K562 (cell line): ENCODE results near the gene MYO10. TPM values are rescaled to one million over a fixed set of nuclear protein-coding genes. Genes with fewer than 3 reads are reported as not detected.
A peak's percentile ranks its signal among the peaks of the same experiment; 100 is the strongest.

ENCODE experiments used
- ATAC-seq: fragments of 200-7000 bp; cut with Tn5 transposase; 3 replicates; pipeline ENCODE4 v1.9.1; 2020; ENCODE audit warnings: moderate library complexity
- BruUV-seq: library from RNA; stranded (reverse); fragments of 400-500 nt; replicated peaks from 2 replicates; lab custom pipeline; 2021; lab: Mats Ljungman, UMichigan
- CTCF ChIA-PET: fragments of 300-600 bp; formaldehyde crosslinking; extraction: SDS; loops from one replicate; lab custom pipeline; 2021; ENCODE audit warnings: low intra/inter-chr PET ratio; lab: Yijun Ruan, JAX
- POLR2A ChIA-PET: fragments of 300-600, 350-650 bp; sonication (Branson Sonifier 250); formaldehyde crosslinking; extraction: SDS; loops from one replicate; lab custom pipeline; 2021; ENCODE audit warnings: antibody characterized with exemption, inconsistent platforms; lab: Yijun Ruan, JAX
- DNase-seq, 4 experiments: peaks; one replicate each; pipeline versions ENCODE4 v3.0.0 to v3.0.0-alpha.2; 2011 to 2018; ENCODE audit warnings: low spot score in 3 of 4, mixed read lengths in 3 of 4; ENCODE audit errors: extremely low read depth in 1 of 4
- FAIRE-seq: peaks from 2 replicates; lab custom pipeline; 2011; peaks lifted over from hg19 to GRCh38; lab: Jason Lieb, UNC
- H2AFZ ChIP-seq: 2 replicates; pipeline ENCODE4 v1.6.0; 2011; ENCODE audit warnings: low read depth, low read length, control low read depth, inconsistent platforms
- H3K27ac ChIP-seq: fragments of 200-600 bp; 3 replicates; pipeline ENCODE4 v1.8.0; 2011; ENCODE audit warnings: low read depth, mild to moderate bottlenecking, control low read depth, inconsistent platforms, low read length, moderate library complexity, mixed read lengths; ENCODE audit errors: extremely low read depth
- H3K27me3 ChIP-seq, 2 experiments: fragments of 300-600 bp in 1 of 2; 2 replicates in 1 of 2; 3 replicates in 1 of 2; pipeline versions ENCODE4 v1.6.0 to v1.8.0; 2011; ENCODE audit warnings: inconsistent platforms in 2 of 2, low read length in 2 of 2, mild to moderate bottlenecking in 1 of 2, mixed read lengths in 1 of 2, moderate library complexity in 1 of 2; ENCODE audit not compliant: control insufficient read depth in 2 of 2, insufficient read depth in 2 of 2
- H3K36me3 ChIP-seq: fragments of 300-600 bp; 3 replicates; pipeline ENCODE4 v1.8.0; 2011; ENCODE audit warnings: mild to moderate bottlenecking, low read length, inconsistent platforms; ENCODE audit not compliant: control insufficient read depth, insufficient read depth
- H3K4me1 ChIP-seq, 2 experiments: fragments of 200-600 bp in 1 of 2; replicated peaks in 1 of 2; 2 replicates in 1 of 2; 3 replicates in 1 of 2; pipeline versions ENCODE4 v1.5.1 to v1.8.0; 2011; ENCODE audit warnings: inconsistent platforms in 2 of 2, low read length in 2 of 2, mild to moderate bottlenecking in 1 of 2, mixed read lengths in 1 of 2, moderate library complexity in 1 of 2; ENCODE audit not compliant: control insufficient read depth in 2 of 2, insufficient read depth in 2 of 2
- H3K4me2 ChIP-seq: 2 replicates; pipeline ENCODE4 v1.6.1; 2011; ENCODE audit warnings: low read length, control low read depth, inconsistent platforms, mixed read lengths; ENCODE audit not compliant: insufficient read depth
- H3K4me3 ChIP-seq: fragments of 200-600 bp; sonication (generic), shearing (Covaris generic); 2 replicates; pipeline ENCODE4 v1.5.1; 2016; ENCODE audit warnings: control low read depth, inconsistent platforms
- H3K79me2 ChIP-seq: fragments of 200-600 bp; 3 replicates; pipeline ENCODE4 v1.8.0; 2011; ENCODE audit warnings: low read length, inconsistent platforms; ENCODE audit not compliant: control insufficient read depth, insufficient read depth
- H3K9ac ChIP-seq, 2 experiments: 2 replicates each; pipeline versions ENCODE4 v1.6.0 to v1.6.1; 2011; ENCODE audit warnings: low read depth in 2 of 2, low read length in 2 of 2, control low read depth in 1 of 2, inconsistent platforms in 1 of 2, mild to moderate bottlenecking in 1 of 2, mixed read lengths in 1 of 2; ENCODE audit not compliant: insufficient read depth in 1 of 2
- H3K9me1 ChIP-seq: one replicate; pipeline ENCODE4 v1.6.0; 2011; ENCODE audit warnings: inconsistent platforms, mild to moderate bottlenecking, low read length, moderate library complexity; ENCODE audit not compliant: control insufficient read depth, insufficient read depth
- H3K9me3 ChIP-seq: replicated peaks from 2 replicates; pipeline ENCODE4 v1.5.1; 2011; ENCODE audit warnings: low read depth, low read length, inconsistent platforms; ENCODE audit not compliant: control insufficient read depth, insufficient read depth
- H4K20me1 ChIP-seq: replicated peaks from 2 replicates; pipeline ENCODE4 v1.6.1; 2011; ENCODE audit warnings: low read length, inconsistent platforms, mixed read lengths; ENCODE audit not compliant: control insufficient read depth, insufficient read depth
- ARID2 ChIP-seq: fragments of 450-650 bp; IDR thresholded peaks from 2 replicates; pipeline ENCODE4 v1.6.1; 2017; ENCODE audit warnings: antibody characterized with exemption, mild to moderate bottlenecking
- ASH1L ChIP-seq: fragments of 450-650 bp; IDR thresholded peaks from 2 replicates; pipeline ENCODE4 v1.6.1; 2018; ENCODE audit warnings: borderline replicate concordance, mild to moderate bottlenecking, low read depth; ENCODE audit not compliant: partially characterized antibody
- CBFA2T2 ChIP-seq: fragments of 450-650 bp; conservative IDR thresholded peaks from 2 replicates; pipeline ENCODE4 v1.6.1; 2017; ENCODE audit warnings: mild to moderate bottlenecking
- KDM2B ChIP-seq: fragments of 250-450 bp; sonication (Bioruptor Pico); IDR thresholded peaks from 2 replicates; pipeline ENCODE4 v1.8.0; 2021; ENCODE audit warnings: mild to moderate bottlenecking, moderate library complexity
- RAD21 ChIP-seq, 2 experiments: fragments of 250-450 bp in 1 of 2; fragments of 450-650 bp in 1 of 2; sonication (Bioruptor Pico) in 1 of 2; formaldehyde crosslinking in 1 of 2; IDR thresholded peaks in 1 of 2; conservative IDR thresholded peaks in 1 of 2; 2 replicates each; pipeline versions ENCODE4 v1.4.0 to v1.8.0; 2020 to 2022; ENCODE audit warnings: mild to moderate bottlenecking in 2 of 2, moderate library complexity in 1 of 2
- RBM25 ChIP-seq: fragments of 200-400 bp; formaldehyde crosslinking; IDR thresholded peaks from 2 replicates; pipeline ENCODE4 v1.6.1; 2018; ENCODE audit warnings: low read length, low read depth, moderate library complexity; ENCODE audit not compliant: severe bottlenecking
- RNF2 ChIP-seq: sonication (generic); IDR thresholded peaks from 2 replicates; pipeline ENCODE4 v1.6.1; 2016
- ZFP36 ChIP-seq: fragments of 150-350 bp; IDR thresholded peaks from 2 replicates; pipeline ENCODE4 v1.6.1; 2018; ENCODE audit warnings: low read length, low read depth; ENCODE audit not compliant: partially characterized antibody
- ZNF146 ChIP-seq: IDR thresholded peaks from one replicate; pipeline ENCODE4 v1.6.1; 2018; ENCODE audit warnings: missing compliant biosample characterization; ENCODE audit not compliant: unreplicated experiment
- ZNF23 ChIP-seq: fragments of 250-450 bp; sonication (Bioruptor Pico); IDR thresholded peaks from 2 replicates; pipeline ENCODE4 v1.4.0; 2020; ENCODE audit warnings: mild to moderate bottlenecking
- WGBS: fragments of 100-300 bp; shearing (Covaris generic); methylation state at CpG from one replicate; pipeline ENCODE4 v1.1.6; 2016; ENCODE audit warnings: low coverage, mixed read lengths; ENCODE audit not compliant: insufficient coverage; ENCODE audit errors: missing lambda C conversion rate; 5-methylcytosine and 5-hydroxymethylcytosine counted together
- in situ Hi-C: fragments of 300-500 bp; cut with MboI; formaldehyde crosslinking; loops from 4 replicates; pipeline ENCODE4 v1.15.0; 2018; ENCODE audit warnings: inconsistent platforms, mixed read lengths
- intact Hi-C: fragments of 100-400 bp; cut with micrococcal nuclease; formaldehyde crosslinking; loops from 2 replicates; pipeline ENCODE4 v1.14.2; 2022
- polyA plus RNA-seq, 8 experiments: library from polyadenylated mRNA; depleted of rRNA in 4 of 8; stranded (reverse) in 5 of 8; unstranded in 3 of 8; fragments of >200 nt; fragmentation: Nextera tagmentation in 2 of 8; fragmentation: Illumina TruSeq in 1 of 8; extraction: Ambion mirVana in 2 of 8; extraction: Trizol in 1 of 8; gene quantifications; 2 replicates each; pipeline versions ENCODE4 v1.2.1 to v1.2.3, GENCODE V29; 2011 to 2014; ENCODE audit warnings: inconsistent platforms in 1 of 8, missing spikeins in 1 of 8
- total RNA-seq, 7 experiments: library from RNA; depleted of rRNA in 6 of 7; stranded (reverse); fragments of >200 nt in 6 of 7; fragmentation: Illumina TruSeq in 2 of 7; extraction: Trizol in 2 of 7; gene quantifications; 2 replicates each; pipeline versions ENCODE4 v1.2.1 to v1.2.3, GENCODE V29; 2011 to 2021; ENCODE audit warnings: low replicate concordance in 1 of 7
- TF ChIP-seq, protein P1 (sequence below): fragments of 450-650 bp; conservative IDR thresholded peaks from 2 replicates; pipeline ENCODE4 v1.6.1; 2016; ENCODE audit warnings: missing genetic modification characterization, low read depth, mild to moderate bottlenecking, control low read depth, missing compliant biosample characterization

The MYO10 gene
- total and polyA plus RNA-seq, 9 of the 15 experiments (the other 6 are each of a cell fraction or from before 2014, with no cell fraction given), result 0.04 to 0.24 TPM; not detected in 7

DNA sequence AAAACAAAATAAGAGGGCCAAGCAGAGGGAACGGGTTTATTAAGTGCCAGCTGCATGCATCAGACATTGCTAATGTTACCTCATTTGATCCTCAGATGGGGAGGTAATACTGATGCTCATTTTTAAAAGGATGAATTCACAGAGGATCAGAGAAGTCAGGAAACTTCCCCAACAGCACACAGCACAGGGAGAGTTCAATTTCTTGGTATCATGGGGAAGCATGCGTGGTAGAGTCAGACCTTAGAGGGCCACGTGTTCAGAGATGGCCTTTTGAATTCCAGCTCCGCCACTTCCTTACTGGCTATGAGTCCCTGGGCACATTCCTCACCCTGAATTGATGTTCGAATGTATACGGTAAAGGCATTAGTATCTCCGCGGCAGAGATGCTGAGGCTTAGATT, 108.3 kb downstream of the MYO10 start:
- Histone ChIP-seq H3K36me3 (no peaks in the 10 kb centered on the region), H3K79me2 (no peaks in the 10 kb centered on the region), H4K20me1 (no peaks in the 10 kb centered on the region), H2AFZ (no peak overlapping the region), H3K9me3 (no peaks in the 10 kb centered on the region), H3K27me3 (peaks cover 4% of the 10 kb centered on the region in 2 experiments; a peak in 4 of 5 replicates), H3K9me1 (no peaks in the 10 kb centered on the region), H3K27ac (no peak overlapping the region), H3K9ac (no peak overlapping the region), H3K4me3 (no peak overlapping the region), H3K4me1 (no peaks in the 10 kb centered on the region), H3K4me2 (no peak overlapping the region)
- ChIA-PET CTCF (no interaction called here), POLR2A (no interaction called here)
- in situ Hi-C loops, result no loop called here
- ATAC-seq, result no peak
- BruUV-seq, result no TSS peak
- DNase-seq, result no peak
- whole genome bisulfite sequencing, result 6% methylated on average over 8 of the region's 8 CpGs
- intact Hi-C loops, result no loop called here
- no peak for FAIRE-seq
- TF ChIP-seq ARID2, result no peak
- no peak for TF ChIP-seq CBFA2T2
- TF ChIP-seq, protein P1, sequence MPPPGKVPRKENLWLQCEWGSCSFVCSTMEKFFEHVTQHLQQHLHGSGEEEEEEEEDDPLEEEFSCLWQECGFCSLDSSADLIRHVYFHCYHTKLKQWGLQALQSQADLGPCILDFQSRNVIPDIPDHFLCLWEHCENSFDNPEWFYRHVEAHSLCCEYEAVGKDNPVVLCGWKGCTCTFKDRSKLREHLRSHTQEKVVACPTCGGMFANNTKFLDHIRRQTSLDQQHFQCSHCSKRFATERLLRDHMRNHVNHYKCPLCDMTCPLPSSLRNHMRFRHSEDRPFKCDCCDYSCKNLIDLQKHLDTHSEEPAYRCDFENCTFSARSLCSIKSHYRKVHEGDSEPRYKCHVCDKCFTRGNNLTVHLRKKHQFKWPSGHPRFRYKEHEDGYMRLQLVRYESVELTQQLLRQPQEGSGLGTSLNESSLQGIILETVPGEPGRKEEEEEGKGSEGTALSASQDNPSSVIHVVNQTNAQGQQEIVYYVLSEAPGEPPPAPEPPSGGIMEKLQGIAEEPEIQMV (tag), result no peak
- TF ChIP-seq RBM25, result peak; percentile 57
- TF ChIP-seq RAD21 (CRISPR knock-in tag; conservative IDR thresholded peaks at IDR 0.05 in 1 of 2, IDR thresholded peaks at IDR 0.05 in 1 of 2), result no peak
- no peak for TF ChIP-seq RNF2
- no peak for TF ChIP-seq ZNF146 (CRISPR knock-in tag)
- no peak for TF ChIP-seq ASH1L
- TF ChIP-seq ZNF23 (CRISPR knock-in tag), result no peak
- peak; percentile 56 for TF ChIP-seq ZFP36
- no peak for TF ChIP-seq KDM2B
